Ammon's horn (tissue), 1 donor: ENCODE measurements around the gene SLC9A2.

Source experiments
- DNase-seq: peaks from one replicate; pipeline ENCODE4 v3.0.0-alpha.2; 2016; ENCODE audit warnings: low spot score

SLC9A2 gene

DNA sequence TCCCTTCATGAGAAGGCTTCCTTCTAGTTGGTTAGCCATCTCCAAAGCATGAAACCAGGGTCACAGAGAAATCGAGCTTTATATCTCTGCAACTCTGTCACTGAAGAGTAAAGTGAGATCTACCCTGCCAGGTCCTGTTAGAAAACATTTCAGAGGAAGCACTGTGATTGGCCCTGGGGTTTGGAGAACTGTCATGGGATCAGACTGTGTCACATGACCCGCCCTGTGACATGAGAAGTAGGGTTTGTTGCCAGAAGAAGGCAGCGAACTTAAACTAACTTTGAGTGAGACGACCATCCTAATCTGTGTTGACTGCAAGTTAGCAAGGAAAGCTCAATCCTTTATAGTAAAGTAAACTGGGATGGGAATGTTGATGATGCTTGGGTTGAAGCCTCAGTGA lies 55.5 kb downstream of the SLC9A2 start:
- DNase-seq: no peak

DNA sequence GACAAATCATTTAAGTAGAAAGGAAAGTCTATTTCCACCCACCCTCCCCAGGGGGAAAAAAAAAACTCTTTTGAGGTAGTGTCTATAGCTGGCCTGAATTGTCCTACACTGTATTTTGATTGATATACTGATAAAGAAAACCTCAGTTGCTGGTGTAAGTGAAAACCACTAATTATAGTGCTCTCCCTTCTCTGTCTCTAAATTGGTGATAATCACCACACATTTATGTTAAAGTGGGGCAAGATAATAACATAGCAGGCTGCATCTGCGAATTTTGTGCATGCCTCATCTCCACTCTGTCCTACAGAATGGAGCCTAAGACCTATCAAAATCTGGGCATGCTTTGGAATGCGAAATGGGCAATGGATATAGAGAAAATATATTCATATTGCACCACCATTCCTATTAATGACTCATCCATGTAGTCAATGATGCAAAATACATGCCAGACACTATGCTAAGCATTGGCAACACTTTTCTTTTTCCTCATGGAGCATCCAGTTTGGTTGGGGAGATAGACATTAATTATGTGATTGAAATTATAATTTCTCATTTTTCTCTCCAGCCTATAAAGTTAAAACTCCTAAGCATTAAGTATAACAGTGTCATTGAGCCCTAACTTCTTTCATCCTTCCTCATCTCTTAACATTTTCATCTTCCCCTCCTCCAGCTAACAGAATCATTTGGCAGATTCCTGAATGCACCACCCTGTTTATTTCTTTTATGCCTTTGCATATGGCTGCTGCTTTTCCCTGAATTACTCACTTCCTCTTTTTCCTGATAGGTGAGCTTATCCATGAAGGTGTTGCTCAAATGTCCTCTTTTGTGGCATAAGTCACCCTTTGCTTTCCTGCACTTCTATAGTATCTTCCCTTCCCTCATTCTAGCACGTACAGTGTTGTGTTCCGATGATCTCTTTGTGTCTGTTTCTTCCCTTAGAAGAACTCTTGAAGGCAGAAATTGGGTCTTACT lies 58.2 kb downstream of the SLC9A2 start:
- DNase-seq: no peak

DNA sequence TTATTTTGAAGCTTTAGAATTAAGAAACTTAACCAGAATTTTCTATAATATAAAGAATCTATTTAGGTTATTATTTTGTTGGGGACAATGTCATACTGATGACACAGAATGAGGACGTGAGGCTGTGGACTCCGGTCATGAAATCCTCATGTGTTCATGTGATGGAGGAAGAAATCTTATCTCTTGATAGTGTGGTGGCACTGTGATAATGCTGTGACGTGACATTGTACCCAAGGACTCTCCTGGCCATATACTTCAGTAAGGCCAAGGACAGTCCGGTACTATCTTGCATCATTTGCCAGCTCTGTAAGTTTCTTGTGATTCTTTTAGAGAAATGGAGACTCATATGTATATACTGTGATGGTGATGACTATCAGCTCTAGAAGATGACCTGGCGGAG lies 59.1 kb downstream of the SLC9A2 start:
- no peak for DNase-seq

DNA sequence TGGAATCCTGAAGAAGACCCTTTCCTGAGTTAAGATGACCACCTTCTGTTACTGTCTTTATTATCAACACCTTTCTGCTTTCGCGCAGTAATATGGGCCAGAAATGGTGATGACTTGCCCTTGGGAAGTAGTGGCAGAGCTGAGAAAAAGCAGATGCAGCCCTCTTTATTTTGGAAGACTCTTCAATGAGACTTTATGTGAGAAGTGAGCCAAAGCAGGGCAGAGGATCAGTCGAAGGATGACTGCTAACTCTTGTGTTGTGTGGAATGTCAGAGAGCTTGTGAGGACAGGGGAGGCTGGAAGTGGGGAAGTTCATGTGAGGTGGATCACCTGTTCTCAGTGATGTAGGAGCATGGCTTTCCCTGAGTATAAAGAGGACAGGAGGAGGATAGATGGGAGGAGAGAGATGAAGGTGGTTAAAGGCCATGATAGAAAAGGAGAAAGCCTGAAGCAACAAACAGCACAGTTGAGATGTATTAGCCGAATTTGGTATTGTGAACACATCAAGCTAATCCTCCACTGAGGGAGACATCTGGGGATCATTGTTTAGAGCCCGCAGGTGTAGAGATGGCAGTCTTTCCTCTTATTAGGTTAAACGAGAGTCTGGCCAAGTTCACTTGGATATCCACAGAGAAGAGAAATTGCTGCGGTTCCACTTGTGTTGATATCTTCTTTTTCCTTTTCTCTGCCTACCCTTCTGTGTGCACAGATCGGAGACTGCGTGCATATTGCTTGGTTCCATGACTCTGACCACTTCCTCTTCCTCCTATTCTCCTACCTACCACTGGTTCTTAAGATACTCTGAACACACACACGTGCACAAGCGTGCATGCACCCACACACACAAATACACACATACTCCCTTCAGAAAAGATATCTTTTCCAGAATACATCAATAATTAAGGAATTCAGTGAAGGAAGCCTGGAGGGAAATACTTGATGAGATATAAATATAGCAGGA lies 67.4 kb downstream of the SLC9A2 start:
- DNase-seq: no peak

DNA sequence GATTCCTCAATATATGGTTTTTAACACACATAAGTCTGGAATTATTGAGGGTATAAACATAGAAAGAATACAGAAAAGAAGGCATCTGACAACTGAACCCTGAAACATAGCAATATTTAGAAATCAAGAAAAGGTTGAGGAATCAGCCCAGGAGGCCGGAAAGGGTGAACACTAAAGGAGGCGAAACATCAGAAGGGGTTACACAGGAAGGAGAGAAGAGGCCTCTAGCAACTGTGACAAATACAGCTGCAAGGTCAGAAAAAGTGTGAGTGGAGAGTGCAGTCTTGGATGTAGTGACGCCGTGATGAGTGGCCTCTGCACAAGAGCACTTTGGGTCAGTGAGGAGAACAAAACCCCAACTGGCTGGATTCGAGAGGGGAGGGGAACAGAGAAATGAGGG lies 70.7 kb downstream of the SLC9A2 start:
- DNase-seq: no peak

DNA sequence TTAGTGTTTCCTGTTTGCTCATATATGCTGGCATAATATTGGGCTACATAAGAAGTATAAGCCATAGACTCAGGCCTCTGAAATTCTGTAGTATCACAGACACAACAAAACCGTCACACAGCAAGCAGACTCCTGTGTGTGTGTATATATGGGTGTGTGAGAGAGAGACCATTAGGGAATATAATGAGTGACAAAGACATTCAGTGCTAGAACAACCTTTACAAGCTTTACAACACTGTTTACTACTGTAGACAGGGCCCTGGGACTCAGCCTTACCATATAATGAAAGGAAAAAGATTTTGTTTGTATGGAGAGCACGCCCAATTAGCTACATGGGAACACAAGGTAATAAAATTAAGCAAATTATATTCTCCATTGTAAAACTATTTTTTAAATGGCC lies 77.1 kb downstream of the SLC9A2 start:
- DNase-seq: no peak

DNA sequence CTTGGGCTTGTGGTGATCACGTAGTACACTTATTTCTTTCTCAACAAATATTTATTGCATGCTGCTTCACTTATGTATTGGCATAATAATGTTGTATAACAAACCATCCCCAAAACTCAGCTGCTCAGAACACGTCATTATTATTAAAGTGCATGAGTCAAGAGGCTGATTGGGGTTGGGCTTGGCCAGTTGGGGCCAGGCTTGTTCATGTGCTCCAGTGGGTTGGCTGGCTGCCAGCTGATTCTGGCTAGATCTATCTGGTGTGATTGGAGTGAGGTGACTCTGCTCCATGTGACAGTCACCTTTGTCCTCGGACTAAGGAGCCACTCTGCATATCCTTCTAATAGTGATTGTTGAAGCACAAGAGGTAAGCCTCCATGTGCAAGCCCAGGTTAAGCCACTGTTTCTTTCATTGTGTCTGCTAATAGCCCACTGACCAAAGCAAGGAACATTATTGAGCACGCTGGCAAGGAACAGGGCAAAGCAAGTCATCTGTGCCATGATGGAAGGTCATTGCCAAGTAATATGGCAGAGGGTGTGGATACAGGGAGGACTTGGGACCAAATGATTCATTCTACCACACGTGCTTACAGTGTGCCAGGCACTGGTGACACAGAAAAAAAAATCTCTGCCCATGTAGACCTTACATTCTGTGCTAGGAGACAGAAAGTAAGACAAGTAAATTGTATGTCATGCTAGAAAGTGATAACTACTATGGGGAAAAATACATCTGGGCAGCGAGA lies 79.2 kb downstream of the SLC9A2 start:
- DNase-seq: no peak

DNA sequence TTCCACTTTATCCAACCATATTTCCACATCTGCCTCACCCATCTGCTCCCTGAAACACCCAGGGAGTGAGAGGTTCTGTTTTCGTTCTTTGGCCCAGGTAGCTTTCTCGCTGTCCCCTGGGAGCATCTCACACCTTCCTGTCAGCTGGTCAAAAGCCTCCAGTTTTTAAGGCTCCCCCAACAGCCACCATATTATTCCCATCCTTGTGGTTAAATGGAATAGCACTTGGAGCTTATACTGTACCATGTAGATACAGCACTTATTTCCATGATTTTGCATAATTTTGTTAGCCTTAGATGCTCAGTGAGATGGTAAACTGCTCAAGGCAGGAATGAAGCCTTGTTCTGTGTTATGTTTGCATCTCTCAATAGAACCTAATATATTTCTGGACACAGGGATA lies 84.0 kb downstream of the SLC9A2 start:
- DNase-seq: no peak

DNA sequence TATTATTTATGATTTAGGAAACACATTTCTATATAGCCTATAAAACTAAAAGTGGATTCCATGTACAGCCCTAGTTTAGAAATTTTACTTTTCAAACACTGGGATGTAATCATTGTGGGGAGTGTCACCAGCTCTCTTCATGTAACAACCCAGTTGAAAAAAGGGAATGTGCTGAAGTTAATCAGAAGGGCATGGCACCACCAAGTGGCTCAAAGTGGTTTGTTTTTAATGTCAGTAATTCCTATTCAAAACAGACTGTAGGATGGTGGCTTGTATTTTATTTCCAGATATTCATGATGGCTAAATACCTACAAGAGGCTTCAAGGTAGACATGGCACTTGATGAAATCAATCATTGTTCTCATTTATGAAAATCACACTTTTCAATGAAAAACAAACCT lies 84.4 kb downstream of the SLC9A2 start:
- DNase-seq: peak; percentile 55

DNA sequence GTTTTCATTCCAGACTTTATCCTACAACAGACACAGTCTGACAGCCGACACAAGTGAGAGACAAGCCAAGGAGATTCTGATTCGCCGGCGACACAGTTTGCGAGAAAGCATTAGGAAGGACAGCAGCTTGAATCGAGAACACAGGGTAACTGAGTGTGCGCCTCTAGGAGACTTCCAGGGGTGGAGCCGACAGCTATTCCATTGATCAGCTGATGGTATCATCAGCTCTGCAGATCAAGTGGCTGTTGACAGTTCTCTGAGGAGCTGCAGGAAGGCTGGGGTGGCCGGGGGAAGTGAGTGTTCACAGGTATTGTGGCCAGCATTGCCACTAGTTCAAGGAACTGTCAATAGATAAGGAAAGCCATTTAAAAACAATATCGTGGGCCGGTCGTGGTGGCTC lies 85.2 kb downstream of the SLC9A2 start:
- DNase-seq: no peak

DNA sequence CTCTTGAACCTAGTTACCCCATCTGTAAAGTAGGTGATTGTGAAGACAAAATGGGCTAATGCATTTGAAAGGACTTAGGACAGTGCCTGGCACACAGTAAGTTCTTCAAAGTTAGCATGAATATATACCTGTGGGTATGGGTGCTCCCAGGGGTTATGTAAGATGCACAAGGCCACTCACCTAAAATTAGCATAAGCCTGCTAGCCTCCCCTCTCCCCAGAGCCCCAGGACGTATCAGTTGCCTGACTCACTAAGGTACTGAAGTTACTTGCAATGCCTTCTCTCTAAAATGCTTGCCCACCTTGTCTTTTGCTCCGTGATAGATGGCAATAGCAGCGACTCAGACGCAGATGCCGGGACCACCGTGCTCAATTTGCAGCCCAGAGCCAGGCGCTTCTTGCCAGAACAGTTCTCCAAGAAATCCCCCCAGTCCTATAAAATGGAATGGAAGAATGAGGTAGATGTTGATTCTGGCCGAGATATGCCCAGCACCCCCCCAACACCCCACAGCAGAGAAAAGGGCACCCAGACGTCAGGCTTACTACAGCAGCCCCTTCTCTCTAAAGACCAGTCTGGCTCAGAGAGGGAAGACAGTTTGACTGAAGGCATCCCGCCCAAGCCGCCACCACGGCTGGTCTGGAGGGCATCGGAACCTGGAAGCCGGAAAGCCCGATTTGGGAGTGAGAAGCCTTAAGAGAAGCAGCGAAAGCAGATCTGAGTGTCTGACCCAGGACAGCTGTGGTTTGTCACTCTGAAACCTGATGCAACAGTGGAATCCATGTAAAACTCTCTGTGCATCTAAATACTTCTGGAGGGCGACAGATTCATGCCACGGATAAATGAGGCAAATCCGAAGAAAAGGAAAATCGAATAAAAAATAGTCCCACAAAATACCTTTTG lies 88.7 kb downstream of the SLC9A2 start:
- no peak for DNase-seq

DNA sequence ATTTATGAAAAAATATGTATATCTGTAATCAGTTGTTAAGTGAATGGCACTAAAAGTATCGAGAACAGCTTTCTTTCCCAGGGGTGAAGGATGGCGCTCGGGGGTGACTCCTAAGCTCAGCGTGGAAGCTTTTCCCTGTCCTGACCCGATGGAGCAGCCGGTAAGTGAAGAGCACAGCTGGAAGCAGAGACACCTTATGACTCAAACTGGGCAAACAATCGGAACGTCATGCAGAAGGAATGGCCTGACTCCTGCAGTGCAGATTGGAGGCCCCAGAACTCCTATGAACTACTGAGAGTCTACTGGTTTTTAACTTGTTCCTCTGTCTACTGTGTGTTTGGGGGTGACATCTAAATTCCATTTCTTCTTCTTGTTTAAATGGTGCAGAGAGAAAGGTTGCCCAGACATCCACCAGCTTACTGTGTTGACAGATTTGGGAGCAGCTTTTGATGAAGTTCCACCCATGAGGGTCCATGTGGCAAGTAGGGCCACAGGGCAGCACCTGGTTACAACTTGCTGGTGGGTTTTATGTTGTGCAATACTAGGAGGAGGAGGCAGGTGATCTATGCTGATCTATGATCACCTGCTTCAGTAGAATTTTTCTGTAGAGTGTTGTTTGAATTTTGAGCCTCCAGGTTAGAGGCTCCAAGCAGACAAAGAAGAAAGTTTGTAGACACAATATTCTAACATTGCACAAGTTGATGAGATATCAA lies 89.7 kb downstream of the SLC9A2 start:
- DNase-seq: no peak

DNA sequence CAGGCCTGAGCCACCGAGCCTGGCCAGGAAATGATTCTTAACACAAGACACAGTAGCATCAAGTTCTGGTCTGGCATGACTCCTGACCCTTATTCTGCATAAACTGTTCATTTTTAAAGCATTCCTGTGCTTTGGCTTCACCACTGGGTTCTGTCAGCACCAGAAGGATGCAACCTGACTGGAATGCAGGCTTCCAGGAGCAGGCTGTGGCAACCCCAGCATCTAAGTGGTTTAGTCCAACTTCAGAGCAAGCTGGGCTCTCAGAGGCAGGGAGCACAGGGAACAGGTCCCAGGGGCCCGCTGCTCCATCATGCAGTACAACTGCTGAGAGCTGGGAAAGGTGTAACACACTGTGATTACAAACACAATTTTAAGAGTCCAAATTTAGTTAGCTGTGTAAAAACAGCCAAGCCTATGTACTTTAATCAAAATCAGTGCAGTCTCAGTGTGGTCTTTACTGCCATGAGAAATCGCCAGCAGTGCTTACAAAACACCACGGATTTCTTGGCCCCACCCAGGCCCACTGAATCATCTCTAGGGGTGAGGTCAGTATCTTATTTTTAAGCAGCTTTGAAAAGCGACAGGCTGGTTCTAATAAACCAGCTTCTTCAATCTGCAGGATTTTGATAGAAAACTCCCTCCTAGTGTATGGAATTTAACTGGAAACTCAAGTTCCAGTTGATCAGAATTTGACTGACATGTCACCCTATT lies 98.1 kb downstream of the SLC9A2 start:
- DNase-seq: no peak

DNA sequence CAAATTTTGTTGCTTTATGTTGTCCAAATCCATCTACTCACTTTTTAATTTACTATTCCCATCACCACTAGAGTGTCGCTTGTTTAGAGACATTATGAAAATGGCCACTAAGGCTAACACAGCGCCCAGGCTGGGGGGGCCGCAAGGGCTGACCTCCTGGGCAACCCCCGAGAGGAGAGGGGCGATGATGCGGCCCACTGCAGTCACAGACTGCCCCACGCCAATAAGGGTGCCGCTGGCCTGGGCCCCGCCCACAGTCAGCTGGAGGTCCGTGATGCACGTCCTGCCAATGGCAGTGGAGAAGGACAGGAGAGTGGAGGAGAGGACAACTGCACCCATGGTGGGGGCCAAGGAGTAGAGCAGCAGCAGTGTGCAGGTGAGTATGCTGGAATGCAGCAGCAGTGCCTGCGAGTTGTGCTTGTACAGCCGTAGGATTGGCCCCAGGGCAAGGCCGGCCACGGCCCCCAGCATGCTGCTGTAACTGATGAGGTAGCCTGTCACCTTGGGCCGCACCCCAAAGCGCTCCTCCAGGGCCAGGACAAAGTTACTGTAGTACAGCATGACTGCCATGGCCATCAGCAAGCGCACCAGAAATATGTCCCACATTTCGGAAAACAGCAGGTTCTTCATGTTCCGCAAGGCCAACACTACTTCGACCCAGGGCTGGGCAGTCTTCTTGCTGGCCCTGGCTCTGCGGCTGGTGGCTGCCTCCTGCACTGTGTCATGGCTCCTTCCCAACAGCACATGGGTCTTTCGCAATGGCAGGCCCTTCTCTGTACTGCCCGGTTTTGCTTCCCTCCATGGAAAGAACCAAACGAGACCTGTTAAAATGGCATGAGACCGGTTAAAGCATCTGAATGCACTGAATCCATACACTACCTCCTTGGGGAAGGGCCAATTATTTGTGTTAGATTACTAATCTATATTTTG lies 99.3 kb downstream of the SLC9A2 start:
- DNase-seq: no peak

DNA sequence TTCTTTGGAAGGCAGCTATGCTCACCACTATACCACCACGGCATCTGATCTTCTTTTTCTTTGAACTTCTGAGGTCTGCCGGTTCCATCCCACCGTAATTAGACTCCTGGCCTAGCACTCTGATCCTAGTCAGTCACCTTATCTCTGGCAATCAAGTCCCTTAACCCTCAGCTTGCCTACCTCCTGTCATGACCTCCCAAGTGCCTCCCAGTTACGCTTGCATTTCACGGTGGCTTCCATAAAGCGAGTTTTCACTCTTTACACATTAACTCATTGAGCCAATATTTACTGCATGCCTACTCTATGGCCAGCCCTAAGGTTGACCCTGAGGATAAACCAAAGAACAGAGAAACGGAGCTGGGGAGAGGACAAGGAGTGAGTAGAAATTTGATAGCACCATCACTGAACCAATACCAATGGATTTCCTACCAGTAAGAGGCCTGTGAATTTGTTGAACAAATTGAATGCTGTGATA lies 104.7 kb downstream of the SLC9A2 start:
- no peak for DNase-seq

DNA sequence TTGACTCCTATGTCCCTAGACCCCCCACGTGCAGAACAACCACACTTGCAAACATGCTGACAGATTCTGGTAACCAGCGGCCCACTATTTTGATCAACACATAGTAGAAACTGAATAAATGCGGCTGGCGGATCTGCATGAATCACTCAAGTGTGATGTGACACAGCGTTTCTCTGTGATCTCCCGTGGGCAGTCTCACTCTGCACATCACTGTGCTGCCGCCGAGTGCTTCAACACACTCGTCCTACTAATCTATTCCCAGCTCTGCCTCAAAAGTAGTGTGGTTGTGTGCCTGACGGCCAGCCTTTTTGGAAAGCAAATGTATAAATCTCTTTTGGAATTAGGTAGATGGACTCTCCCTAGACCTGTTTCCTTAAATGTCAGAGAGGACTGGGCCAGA lies 105.2 kb downstream of the SLC9A2 start:
- peak; percentile 63 for DNase-seq

DNA sequence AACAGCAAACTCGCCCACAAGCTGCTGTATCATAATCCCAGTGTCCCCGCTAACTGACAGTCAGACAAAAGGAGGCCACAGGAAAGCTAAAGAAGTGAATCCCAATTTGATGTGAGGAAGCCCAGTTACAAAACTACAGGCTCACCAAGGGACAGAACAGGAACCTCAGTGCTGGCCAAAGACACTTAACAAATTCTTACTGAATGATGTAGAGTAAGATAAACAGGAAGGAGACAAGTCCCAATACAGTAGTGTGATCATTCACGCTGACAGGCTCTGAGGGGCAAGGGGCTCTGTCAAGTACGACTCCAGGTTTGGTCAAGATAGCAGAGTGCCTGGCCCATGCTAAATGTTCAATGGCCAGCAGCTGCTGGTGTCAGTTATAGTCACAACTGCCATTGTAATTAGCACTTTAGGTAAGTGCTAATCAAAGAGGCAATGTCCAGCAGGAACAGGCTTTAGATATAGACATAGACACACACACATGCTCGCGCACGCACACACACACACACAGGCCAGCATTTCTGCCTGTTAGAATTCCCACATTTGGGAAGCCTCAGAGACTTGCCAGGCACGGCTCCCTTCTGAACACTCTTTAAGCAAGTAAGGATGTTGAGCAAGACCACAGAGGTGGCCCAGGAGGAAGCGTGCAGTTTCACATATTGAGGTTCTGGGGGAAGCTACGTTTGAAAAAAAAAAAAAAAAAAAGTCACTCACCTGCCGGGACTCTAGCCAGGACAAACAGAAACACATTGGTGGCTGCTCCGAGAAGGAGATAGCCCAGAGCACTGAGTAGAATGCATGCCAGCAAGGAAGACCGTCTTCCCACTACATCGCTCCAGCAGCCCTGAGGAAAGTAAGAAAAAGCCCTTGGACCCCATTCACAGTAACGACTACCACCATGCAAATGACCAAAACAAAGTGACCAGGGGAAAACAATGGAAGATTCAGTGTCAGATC lies 107.1 kb downstream of the SLC9A2 start:
- no peak for DNase-seq
